ENCODE measurements around the gene EFL1. TPM values are rescaled to one million over a fixed set of nuclear protein-coding genes. Genes with fewer than 3 reads are reported as not detected.

Gene EFL1
- total and polyA plus RNA-seq, 9 of the 15 experiments (the other 6 are each of a cell fraction or from before 2014, with no cell fraction given), result 4.8 to 32.5 (median 16.9) TPM

DNA sequence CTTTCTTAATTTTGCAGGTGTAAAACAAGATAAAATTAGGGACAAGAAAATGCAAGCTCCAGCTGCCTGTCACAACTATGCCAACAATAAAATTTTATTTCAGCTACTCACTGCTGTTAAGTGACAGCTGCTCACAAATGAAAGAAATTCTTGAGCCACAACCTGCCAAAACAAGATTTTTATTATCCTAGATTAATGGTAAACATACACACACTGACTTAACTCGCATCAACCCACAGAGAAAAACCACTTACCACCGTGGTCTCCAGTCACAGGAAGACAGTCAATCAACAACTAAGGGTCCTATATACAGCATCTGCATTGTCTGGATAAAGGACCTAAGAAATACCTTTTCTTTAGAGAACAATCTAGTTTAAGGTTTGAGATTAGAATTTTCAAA, 31.3 kb downstream of the EFL1 start:
- H3K27me3 ChIP-seq (ENCODE audit: control insufficient read depth in 2 of 2, insufficient read depth in 2 of 2, low read length in 2 of 2), result no peaks in the 10 kb centered on the region
- ATAC-seq (peak; percentile 46), DNase-seq (ENCODE audit: extremely low read depth in 1 of 4, low spot score in 3 of 4) (no peak), FAIRE-seq (no peak)
- H3K9ac ChIP-seq (ENCODE audit: insufficient read depth in 1 of 2, low read depth in 2 of 2, low read length in 2 of 2), result no peak overlapping the region; a peak in 1 of 4 replicates
- WGBS (ENCODE audit: insufficient coverage, low coverage, missing lambda C conversion rate), result 19% methylated on average over 2 of the region's 2 CpGs
- TF ChIP-seq ATF7 (IDR thresholded peaks at IDR 0.05) (no peak), ZNF24 (IDR thresholded peaks at IDR 0.05) (no peak), ZZZ3 (IDR thresholded peaks at IDR 0.05) (no peak), RCOR1 (IDR thresholded peaks at IDR 0.05; ENCODE audit: borderline replicate concordance in 1 of 2, low read depth in 2 of 2, low read length in 2 of 2) (no peak), ZNF785 (CRISPR knock-in tag; IDR thresholded peaks at IDR 0.05) (no peak), HNRNPUL1 (IDR thresholded peaks at IDR 0.05; ENCODE audit: low read length) (no peak), SMARCA5 (IDR thresholded peaks at IDR 0.05) (no peak)
- TF ChIP-seq, protein P1, sequence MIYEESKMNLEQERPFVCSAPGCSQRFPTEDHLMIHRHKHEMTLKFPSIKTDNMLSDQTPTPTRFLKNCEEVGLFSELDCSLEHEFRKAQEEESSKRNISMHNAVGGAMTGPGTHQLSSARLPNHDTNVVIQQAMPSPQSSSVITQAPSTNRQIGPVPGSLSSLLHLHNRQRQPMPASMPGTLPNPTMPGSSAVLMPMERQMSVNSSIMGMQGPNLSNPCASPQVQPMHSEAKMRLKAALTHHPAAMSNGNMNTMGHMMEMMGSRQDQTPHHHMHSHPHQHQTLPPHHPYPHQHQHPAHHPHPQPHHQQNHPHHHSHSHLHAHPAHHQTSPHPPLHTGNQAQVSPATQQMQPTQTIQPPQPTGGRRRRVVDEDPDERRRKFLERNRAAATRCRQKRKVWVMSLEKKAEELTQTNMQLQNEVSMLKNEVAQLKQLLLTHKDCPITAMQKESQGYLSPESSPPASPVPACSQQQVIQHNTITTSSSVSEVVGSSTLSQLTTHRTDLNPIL (CRISPR knock-in tag; IDR thresholded peaks at IDR 0.05), result no peak
- TF ChIP-seq, protein P2, sequence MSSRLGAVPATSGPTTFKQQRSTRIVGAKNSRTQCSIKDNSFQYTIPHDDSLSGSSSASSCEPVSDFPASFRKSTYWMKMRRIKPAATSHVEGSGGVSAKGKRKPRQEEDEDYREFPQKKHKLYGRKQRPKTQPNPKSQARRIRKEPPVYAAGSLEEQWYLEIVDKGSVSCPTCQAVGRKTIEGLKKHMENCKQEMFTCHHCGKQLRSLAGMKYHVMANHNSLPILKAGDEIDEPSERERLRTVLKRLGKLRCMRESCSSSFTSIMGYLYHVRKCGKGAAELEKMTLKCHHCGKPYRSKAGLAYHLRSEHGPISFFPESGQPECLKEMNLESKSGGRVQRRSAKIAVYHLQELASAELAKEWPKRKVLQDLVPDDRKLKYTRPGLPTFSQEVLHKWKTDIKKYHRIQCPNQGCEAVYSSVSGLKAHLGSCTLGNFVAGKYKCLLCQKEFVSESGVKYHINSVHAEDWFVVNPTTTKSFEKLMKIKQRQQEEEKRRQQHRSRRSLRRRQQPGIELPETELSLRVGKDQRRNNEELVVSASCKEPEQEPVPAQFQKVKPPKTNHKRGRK (tag; IDR thresholded peaks at IDR 0.05), result no peak
- TF ChIP-seq, protein P3, sequence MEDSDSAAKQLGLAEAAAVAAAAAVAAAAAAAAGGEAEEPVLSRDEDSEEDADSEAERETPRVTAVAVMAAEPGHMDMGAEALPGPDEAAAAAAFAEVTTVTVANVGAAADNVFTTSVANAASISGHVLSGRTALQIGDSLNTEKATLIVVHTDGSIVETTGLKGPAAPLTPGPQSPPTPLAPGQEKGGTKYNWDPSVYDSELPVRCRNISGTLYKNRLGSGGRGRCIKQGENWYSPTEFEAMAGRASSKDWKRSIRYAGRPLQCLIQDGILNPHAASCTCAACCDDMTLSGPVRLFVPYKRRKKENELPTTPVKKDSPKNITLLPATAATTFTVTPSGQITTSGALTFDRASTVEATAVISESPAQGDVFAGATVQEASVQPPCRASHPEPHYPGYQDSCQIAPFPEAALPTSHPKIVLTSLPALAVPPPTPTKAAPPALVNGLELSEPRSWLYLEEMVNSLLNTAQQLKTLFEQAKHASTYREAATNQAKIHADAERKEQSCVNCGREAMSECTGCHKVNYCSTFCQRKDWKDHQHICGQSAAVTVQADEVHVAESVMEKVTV (CRISPR knock-in tag; IDR thresholded peaks at IDR 0.05), result no peak
- in situ Hi-C loops (cut with MboI) (no loop called here), intact Hi-C loops (cut with micrococcal nuclease) (no loop called here)
- peaks cover 0 to 16% of the 10 kb centered on the region in 2 experiments; a peak in 3 of 5 replicates for H3K4me1 ChIP-seq (replicated peaks in 1 of 2; ENCODE audit: control insufficient read depth in 2 of 2, insufficient read depth in 2 of 2, low read length in 2 of 2)
- H3K4me2 ChIP-seq (ENCODE audit: insufficient read depth, low read length), result no peak overlapping the region
- H3K9me1 ChIP-seq (ENCODE audit: control insufficient read depth, insufficient read depth, low read length), result no peaks in the 10 kb centered on the region
- ChIA-PET POLR2A (no interaction called here), CTCF (ENCODE audit: low intra/inter-chr PET ratio) (no interaction called here)
- H3K4me3 ChIP-seq, result no peak overlapping the region
- H3K9me3 ChIP-seq (replicated peaks; ENCODE audit: control insufficient read depth, insufficient read depth, low read depth, low read length), result no peaks in the 10 kb centered on the region
- no TSS peak for BruUV-seq (replicated peaks)
- 0 out of 2 replicates have a peak overlapping the region, but pooled peaks have one; percentile 12 for H2AFZ ChIP-seq (ENCODE audit: low read depth, low read length)
- H4K20me1 ChIP-seq (replicated peaks; ENCODE audit: control insufficient read depth, insufficient read depth, low read length), result no peaks in the 10 kb centered on the region
- H3K79me2 ChIP-seq (ENCODE audit: control insufficient read depth, insufficient read depth, low read length), result no peaks in the 10 kb centered on the region
- H3K27ac ChIP-seq (ENCODE audit: extremely low read depth, low read depth, low read length), result no peak overlapping the region; the same call in 1 of the 3 replicates
- peaks cover 16% of the 10 kb centered on the region; the same call in 2 of the 3 replicates for H3K36me3 ChIP-seq (ENCODE audit: control insufficient read depth, insufficient read depth, low read length)

All from K562 (cell line).